Measurements from ENCODE around the gene KLHL33.

KLHL33 gene

DNA sequence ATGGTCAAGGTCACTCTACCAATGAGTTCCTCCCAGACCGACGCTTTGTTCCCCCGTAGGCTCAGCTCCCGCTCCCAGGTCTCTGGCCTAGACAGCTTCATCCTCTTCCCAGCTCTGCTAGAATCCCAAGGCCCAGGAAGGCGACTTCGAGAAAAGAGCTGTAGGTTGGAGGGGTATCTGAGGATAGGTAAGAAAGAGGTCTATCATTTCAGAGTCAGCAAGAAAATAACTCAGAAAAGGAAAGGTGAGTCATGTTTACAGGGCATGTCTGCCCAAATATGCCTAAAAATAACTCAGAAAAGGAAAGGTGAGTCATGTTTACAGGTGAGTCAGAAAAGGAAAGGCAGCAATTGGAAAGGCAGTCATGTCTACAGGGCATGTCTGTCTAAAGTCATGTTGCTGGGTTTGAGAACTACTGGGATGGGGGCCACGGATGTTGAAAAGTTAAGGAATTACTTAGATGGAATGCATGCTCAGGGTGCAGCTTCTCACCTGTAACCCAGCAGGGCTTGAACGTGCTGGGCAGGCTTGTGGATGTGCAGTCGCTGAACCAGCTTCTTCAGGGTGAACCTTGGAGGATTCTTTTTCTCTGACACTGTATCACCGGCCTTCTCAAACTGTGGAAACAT, 34.9 kb downstream of the KLHL33 start:
- no peak for TF ChIP-seq CTCF (IDR thresholded peaks at IDR 0.05; ENCODE audit: low read depth, low read length)
- DNase-seq (ENCODE audit: extremely low read depth, low read depth): no peak

DNA sequence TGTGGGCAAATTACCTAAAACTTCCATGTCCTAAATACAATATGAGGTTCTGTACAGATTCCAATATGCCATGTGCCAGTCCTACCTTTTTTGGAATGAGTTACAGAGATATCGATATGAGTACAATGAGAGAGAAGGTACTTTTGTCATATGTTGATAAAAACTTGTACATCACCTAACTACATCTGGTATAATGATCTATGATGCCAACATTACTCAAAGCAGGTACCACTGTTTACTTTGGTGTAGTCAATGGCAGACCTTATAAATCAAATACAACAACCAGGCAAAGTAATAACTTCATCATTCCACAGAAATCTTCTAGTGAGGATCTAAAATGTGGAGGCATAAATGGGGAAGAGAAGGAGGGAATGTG, 35.4 kb downstream of the KLHL33 start:
- TF ChIP-seq CTCF (IDR thresholded peaks at IDR 0.05; ENCODE audit: low read depth, low read length): no peak
- DNase-seq (ENCODE audit: extremely low read depth, low read depth): no peak

DNA sequence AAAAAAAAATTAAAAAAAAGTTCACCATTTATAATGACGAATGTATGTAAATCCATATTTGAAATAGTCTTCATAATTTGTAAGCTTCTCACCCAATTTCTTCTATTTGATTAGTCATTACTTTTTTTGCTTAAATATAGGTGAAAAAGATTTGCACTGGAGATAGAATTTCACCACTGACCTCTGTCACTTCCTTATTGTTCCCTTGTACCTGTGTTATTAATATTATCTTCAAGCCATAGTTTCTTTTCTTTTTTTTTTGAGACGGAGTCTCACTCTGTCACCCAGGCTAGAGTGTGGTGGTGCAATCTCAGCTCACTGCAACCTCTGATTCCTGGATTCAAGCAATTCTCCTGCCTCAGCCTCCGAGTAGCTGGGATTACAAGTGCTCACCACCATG, 38.5 kb downstream of the KLHL33 start:
- TF ChIP-seq CTCF (IDR thresholded peaks at IDR 0.05; ENCODE audit: low read depth, low read length): no peak
- no peak for DNase-seq (ENCODE audit: extremely low read depth, low read depth)

DNA sequence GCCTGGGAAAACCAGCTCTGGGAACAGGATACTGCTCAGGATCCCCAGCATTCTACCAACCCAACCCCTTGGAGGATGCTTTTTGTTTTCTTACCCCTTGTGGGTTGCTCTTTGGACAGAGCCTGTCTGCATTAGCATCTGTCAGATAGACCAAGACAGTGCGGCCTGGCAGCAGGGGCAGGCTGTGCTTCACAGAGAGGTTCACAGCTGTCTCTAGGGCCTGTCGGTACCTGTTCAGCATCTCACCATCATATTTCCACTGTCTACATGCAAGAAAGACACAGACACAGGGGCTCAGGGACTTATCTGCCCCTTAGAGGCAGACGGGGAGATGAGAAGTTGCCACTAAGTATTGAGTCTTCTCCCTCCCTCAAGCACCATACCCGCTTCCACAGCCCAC, 44.5 kb downstream of the KLHL33 start:
- no peak for DNase-seq (ENCODE audit: extremely low read depth, low read depth)
- no peak for TF ChIP-seq CTCF (IDR thresholded peaks at IDR 0.05; ENCODE audit: low read depth, low read length)

DNA sequence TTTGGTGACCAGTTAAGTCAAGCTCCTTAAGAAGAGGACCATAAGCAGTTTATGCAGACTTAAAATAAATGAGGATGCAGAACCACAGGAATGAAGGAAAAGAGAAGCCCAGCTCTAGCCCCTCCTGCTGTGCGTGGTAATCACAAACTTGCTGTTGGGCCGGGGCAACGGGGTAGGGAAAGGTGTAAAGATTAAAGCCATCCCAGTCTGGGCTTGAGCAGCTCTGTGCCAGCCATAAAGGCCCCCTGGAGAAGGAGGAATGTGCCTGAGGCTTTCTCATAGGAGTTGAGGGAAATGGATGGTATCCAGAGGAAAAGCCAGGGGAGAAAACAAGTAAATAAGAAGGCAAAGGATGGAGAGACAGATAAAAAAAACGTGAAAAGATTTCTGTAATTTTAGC, 47.8 kb downstream of the KLHL33 start:
- TF ChIP-seq CTCF (IDR thresholded peaks at IDR 0.05; ENCODE audit: low read depth, low read length): no peak
- DNase-seq (ENCODE audit: extremely low read depth, low read depth): no peak

- DNase-seq (ENCODE audit: extremely low read depth, low read depth): no peak
- no peak for TF ChIP-seq CTCF (IDR thresholded peaks at IDR 0.05; ENCODE audit: low read depth, low read length)
These were observed 48.4 kb downstream of the KLHL33 start for GRCh38 chr14:20387576-20387975.

GRCh38 chr14:20386276-20386855, 49.6 kb downstream of the KLHL33 start:
- no peak for DNase-seq (ENCODE audit: extremely low read depth, low read depth)
- no peak for TF ChIP-seq CTCF (IDR thresholded peaks at IDR 0.05; ENCODE audit: low read depth, low read length)
